Osteocyte (in vitro differentiated cells): Measurements from ENCODE around the gene SPINK1. TPM values are rescaled to one million over a fixed set of nuclear protein-coding genes. Genes with fewer than 3 reads are reported as not detected.

Experiments used
- DNase-seq: peaks from one replicate; pipeline ENCODE4 v3.0.0; 2021; ENCODE audit warnings: mixed read lengths; ENCODE audit not compliant: unreplicated experiment; ENCODE audit errors: extremely low spot score
- H3K27ac Mint-ChIP-seq: one replicate; pipeline ENCODE4 v1.8.0; 2021; ENCODE audit warnings: mild to moderate bottlenecking, mixed read lengths; ENCODE audit not compliant: unreplicated experiment
- H3K27me3 Mint-ChIP-seq: one replicate; pipeline ENCODE4 v1.8.0; 2021; ENCODE audit warnings: mixed read lengths; ENCODE audit not compliant: unreplicated experiment
- H3K36me3 Mint-ChIP-seq: one replicate; pipeline ENCODE4 v1.8.0; 2021; ENCODE audit warnings: mixed read lengths; ENCODE audit not compliant: unreplicated experiment
- H3K4me1 Mint-ChIP-seq: one replicate; pipeline ENCODE4 v1.8.0; 2021; ENCODE audit warnings: mixed read lengths; ENCODE audit not compliant: unreplicated experiment
- H3K4me3 Mint-ChIP-seq: one replicate; pipeline ENCODE4 v1.8.0; 2021; ENCODE audit warnings: mild to moderate bottlenecking, moderate library complexity, mixed read lengths; ENCODE audit not compliant: unreplicated experiment
- H3K9me3 Mint-ChIP-seq: one replicate; pipeline ENCODE4 v1.8.0; 2021; ENCODE audit warnings: mixed read lengths; ENCODE audit not compliant: unreplicated experiment
- CTCF ChIP-seq: fragments of 200-600 bp; sonication (generic); IDR thresholded peaks from 2 replicates; pipeline ENCODE4 v1.5.0; 2021; ENCODE audit warnings: antibody characterized with exemption, mild to moderate bottlenecking, moderate library complexity
- total RNA-seq: library from RNA; stranded (reverse); gene quantifications from 2 replicates; pipeline ENCODE4 v1.2.1, GENCODE V29; 2021

SPINK1 gene
- total RNA-seq, 1 donor from 2014 or later: not detected

- TF ChIP-seq CTCF: no peak
Observed at GRCh38 chr5:147818290-147818689, 13.2 kb downstream of the SPINK1 start.

DNA sequence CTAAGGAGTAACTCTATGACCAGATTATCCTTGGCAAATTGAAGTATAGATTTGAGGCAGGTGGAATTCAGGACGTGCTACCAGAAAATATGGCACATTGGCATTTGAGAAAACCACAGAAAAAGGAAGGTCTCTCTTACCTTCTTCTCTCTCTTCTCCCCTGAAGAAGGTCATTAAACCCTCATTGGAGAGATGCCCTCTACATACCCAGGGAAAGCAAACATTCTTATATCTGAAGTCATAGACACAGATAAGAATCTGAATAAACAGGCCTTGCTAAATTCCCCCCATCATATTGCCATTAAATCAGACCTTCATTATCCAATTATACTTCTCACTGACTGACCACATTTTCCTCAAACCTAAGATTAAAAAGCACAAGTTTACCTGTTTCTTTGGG is 17.8 kb downstream of the SPINK1 start:
- DNase-seq: no peak
- H3K27me3 Mint-ChIP-seq: peaks cover 39% of the 10 kb centered on the region
- no peak overlapping the region for H3K27ac Mint-ChIP-seq
- H3K36me3 Mint-ChIP-seq: no peaks in the 10 kb centered on the region
- H3K4me1 Mint-ChIP-seq: no peaks in the 10 kb centered on the region
- no peak for TF ChIP-seq CTCF
- no peaks in the 10 kb centered on the region for H3K9me3 Mint-ChIP-seq
- no peak overlapping the region for H3K4me3 Mint-ChIP-seq

More at GRCh38 chr5:147818290-147818689, 13.2 kb downstream of the SPINK1 start:
- Mint-ChIP-seq H3K4me1 (no peaks in the 10 kb centered on the region), H3K36me3 (no peaks in the 10 kb centered on the region), H3K27me3 (peaks cover 50% of the 10 kb centered on the region), H3K4me3 (no peak overlapping the region), H3K9me3 (no peaks in the 10 kb centered on the region), H3K27ac (no peak overlapping the region)
- no peak for DNase-seq

DNA sequence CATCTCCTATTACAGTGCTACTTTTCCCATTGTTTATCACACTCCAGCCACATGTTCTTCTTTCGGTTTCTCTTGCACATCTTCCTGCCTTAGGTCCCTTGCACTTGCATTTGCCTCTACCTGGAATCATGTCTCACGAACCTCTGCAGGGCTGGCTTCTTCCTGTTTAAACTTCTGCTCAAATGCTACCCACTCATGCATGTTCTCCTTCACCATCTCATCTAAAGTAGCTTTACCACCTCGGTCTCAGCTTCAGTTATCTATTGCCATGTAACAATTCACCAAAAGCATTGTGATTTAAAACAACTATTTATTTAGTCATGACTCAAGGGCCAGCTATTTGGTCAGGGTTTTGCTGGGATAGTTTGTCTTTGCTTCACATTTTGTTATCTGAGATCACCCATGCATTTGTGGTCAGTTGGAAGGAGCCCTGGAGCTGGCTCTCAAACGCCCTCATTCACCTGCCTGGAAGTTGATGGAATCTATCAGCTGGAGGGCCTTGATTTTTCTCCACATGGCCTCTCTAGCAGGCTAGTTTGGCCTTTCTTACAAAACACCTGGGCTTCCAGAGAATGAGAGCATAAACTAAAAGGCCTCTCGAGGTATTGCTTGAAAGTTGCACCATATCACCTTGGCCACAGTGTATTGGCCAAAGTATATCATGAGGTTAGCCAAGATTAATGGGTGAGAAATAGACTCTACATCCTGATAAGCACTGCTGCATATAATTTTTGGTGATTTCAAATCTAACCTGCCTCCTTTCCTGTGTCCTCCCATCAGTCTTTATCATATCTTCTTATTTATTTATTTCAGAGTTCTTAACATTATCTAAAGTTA is 21.4 kb downstream of the SPINK1 start:
- H3K4me3 Mint-ChIP-seq: no peak overlapping the region
- H3K27me3 Mint-ChIP-seq: peaks cover 17% of the 10 kb centered on the region
- no peaks in the 10 kb centered on the region for H3K4me1 Mint-ChIP-seq
- no peak for DNase-seq
- no peak for TF ChIP-seq CTCF
- H3K36me3 Mint-ChIP-seq: no peaks in the 10 kb centered on the region
- no peak overlapping the region for H3K27ac Mint-ChIP-seq
- H3K9me3 Mint-ChIP-seq: no peaks in the 10 kb centered on the region

GRCh38 chr5:147805030-147805454 is 26.4 kb downstream of the SPINK1 start:
- no peaks in the 10 kb centered on the region for H3K36me3 Mint-ChIP-seq
- no peak overlapping the region for H3K4me3 Mint-ChIP-seq
- DNase-seq: no peak
- no peaks in the 10 kb centered on the region for H3K9me3 Mint-ChIP-seq
- no peak overlapping the region for H3K27ac Mint-ChIP-seq
- H3K4me1 Mint-ChIP-seq: no peaks in the 10 kb centered on the region
- H3K27me3 Mint-ChIP-seq: peaks cover 24% of the 10 kb centered on the region
- no peak for TF ChIP-seq CTCF

DNA sequence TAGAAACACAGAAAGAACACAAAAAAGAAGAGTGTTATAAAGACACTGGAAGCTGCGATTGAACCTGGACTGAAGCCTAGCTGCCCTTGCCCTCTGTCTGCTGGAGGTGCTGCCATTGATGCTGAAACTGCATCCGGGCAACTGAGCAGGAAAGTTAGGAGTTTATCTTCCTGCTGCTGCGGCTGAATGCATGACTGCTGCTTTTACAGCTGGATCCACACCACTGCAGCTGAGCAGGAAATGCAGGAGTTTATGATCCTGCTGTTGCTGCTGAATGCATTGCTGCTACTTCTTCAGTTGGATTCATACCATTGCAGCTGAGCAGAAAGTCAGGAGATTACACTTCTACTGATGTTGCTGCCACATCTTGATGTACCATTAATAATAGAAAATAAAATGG is 27.1 kb downstream of the SPINK1 start:
- peaks cover 28% of the 10 kb centered on the region for H3K27me3 Mint-ChIP-seq
- H3K9me3 Mint-ChIP-seq: no peaks in the 10 kb centered on the region
- no peaks in the 10 kb centered on the region for H3K4me1 Mint-ChIP-seq
- H3K27ac Mint-ChIP-seq: no peak overlapping the region
- H3K36me3 Mint-ChIP-seq: no peaks in the 10 kb centered on the region
- TF ChIP-seq CTCF: no peak
- DNase-seq: no peak
- no peak overlapping the region for H3K4me3 Mint-ChIP-seq
